Left renal pelvis (tissue), 4 donors: ENCODE data around the gene HTRA1. TPM values are rescaled to one million over a fixed set of nuclear protein-coding genes. Genes with fewer than 3 reads are reported as not detected.

ENCODE experiments used
- DNase-seq, 4 donors: peaks; one replicate each; pipeline ENCODE4 v3.0.0-alpha.2; 2013; ENCODE audit warnings: low read depth in 4 of 4, low spot score in 3 of 4
- polyA plus RNA-seq, 4 donors: library from polyadenylated mRNA; unstranded; fragments of 120-200 nt; gene quantifications; one replicate each; pipeline ENCODE4 v1.2.1, GENCODE V29; 2013; ENCODE audit not compliant: insufficient read length in 4 of 4

Gene HTRA1
- polyA plus RNA-seq, 4 donors: 150 to 199 (median 179) TPM

GRCh38 chr10:122454071-122454470, 7.3 kb upstream of the HTRA1 start:
- DNase-seq: no peak

- no peak for DNase-seq
Measured at GRCh38 chr10:122454603-122455080, 6.7 kb upstream of the HTRA1 start, which contains the start of gene ARMS2. TSS of gene ARMS2 (plus strand) at chr10:122454653. CDS start at chr10:122454728, 75 bp downstream.

- DNase-seq: no peak
Measured at GRCh38 chr10:122455376-122456079, 5.8 kb upstream of the HTRA1 start.

- DNase-seq: no peak
Measured at GRCh38 chr10:122457934-122458333, 3.4 kb upstream of the HTRA1 start.

GRCh38 chr10:122458693-122459092, 2.7 kb upstream of the HTRA1 start:
- no peak for DNase-seq

- DNase-seq: no peak
Measured at GRCh38 chr10:122459561-122460273, 1.6 kb upstream of the HTRA1 start.

- DNase-seq: no peak
Measured at GRCh38 chr10:122460891-122461293, 461 bp upstream of the HTRA1 start.

- DNase-seq: no peak
Measured at GRCh38 chr10:122461729-122462532, 578 bp downstream of the HTRA1 start.

- no peak for DNase-seq
Measured at GRCh38 chr10:122462533-122463465, 1.4 kb downstream of the HTRA1 start.

- DNase-seq: no peak
Measured at GRCh38 chr10:122463466-122464249, 2.3 kb downstream of the HTRA1 start.

- no peak for DNase-seq
Measured at GRCh38 chr10:122464250-122464510, 2.8 kb downstream of the HTRA1 start.

- no peak for DNase-seq
Measured at GRCh38 chr10:122464586-122464985, 3.2 kb downstream of the HTRA1 start.

GRCh38 chr10:122465401-122466040, 4.2 kb downstream of the HTRA1 start:
- DNase-seq: no peak

GRCh38 chr10:122466951-122467381, 5.6 kb downstream of the HTRA1 start:
- no peak for DNase-seq

- DNase-seq: no peak
Measured at GRCh38 chr10:122467701-122468100, 6.3 kb downstream of the HTRA1 start.

- DNase-seq: no peak
Measured at GRCh38 chr10:122468307-122468925, 7.1 kb downstream of the HTRA1 start.

GRCh38 chr10:122468926-122469781, 7.8 kb downstream of the HTRA1 start:
- DNase-seq: no peak

GRCh38 chr10:122469848-122470247, 8.5 kb downstream of the HTRA1 start:
- no peak for DNase-seq
